SK-N-SH treated with all-trans-retinoic acid at 6 μM for 48 hours (cell line): ENCODE data around the gene SORCS1.

Experiments
- ATAC-seq: fragments of 200-7000 bp; cut with Tn5 transposase; 3 replicates; pipeline ENCODE4 v1.9.1; 2020; ENCODE audit warnings: mild to moderate bottlenecking, moderate library complexity
- ARNTL ChIP-seq: fragments of 450-650 bp; formaldehyde crosslinking; IDR thresholded peaks from 2 replicates; pipeline ENCODE4 v1.5.0; 2020; ENCODE audit warnings: low read depth, mild to moderate bottlenecking, moderate library complexity, borderline replicate concordance
- BACH2 ChIP-seq: fragments of 250-450 bp; sonication (Bioruptor Pico); IDR thresholded peaks from 2 replicates; pipeline ENCODE4 v1.9.0; 2021; ENCODE audit warnings: mild to moderate bottlenecking, borderline replicate concordance
- CSDC2 ChIP-seq: fragments of 250-450 bp; sonication (Bioruptor Pico); IDR thresholded peaks from 2 replicates; pipeline ENCODE4 v1.5.0; 2020; ENCODE audit warnings: mild to moderate bottlenecking, moderate library complexity
- CSRNP3 ChIP-seq: fragments of 250-450 bp; sonication (Bioruptor Pico); IDR thresholded peaks from 2 replicates; pipeline ENCODE4 v1.5.1; 2021; ENCODE audit warnings: mild to moderate bottlenecking, moderate library complexity
- ESRRG ChIP-seq: fragments of 250-450 bp; sonication (Bioruptor Pico); IDR thresholded peaks from 2 replicates; pipeline ENCODE4 v1.6.1; 2021; ENCODE audit warnings: mild to moderate bottlenecking
- GLIS3 ChIP-seq: fragments of 250-450 bp; sonication (Bioruptor Pico); IDR thresholded peaks from 2 replicates; pipeline ENCODE4 v1.5.0; 2020; ENCODE audit warnings: mild to moderate bottlenecking, moderate library complexity
- ISL1 ChIP-seq: fragments of 250-450 bp; sonication (Bioruptor Pico); IDR thresholded peaks from 2 replicates; pipeline ENCODE4 v2.1.2; 2022; ENCODE audit warnings: mild to moderate bottlenecking, moderate library complexity
- OSR1 ChIP-seq: fragments of 250-450 bp; sonication (Bioruptor Pico); IDR thresholded peaks from 2 replicates; pipeline ENCODE4 v1.8.0; 2022; ENCODE audit warnings: moderate library complexity, mild to moderate bottlenecking, inconsistent platforms
- PATZ1 ChIP-seq: fragments of 250-450 bp; sonication (Bioruptor Pico); IDR thresholded peaks from 2 replicates; pipeline ENCODE4 v1.8.0; 2020; ENCODE audit warnings: mild to moderate bottlenecking, moderate library complexity, borderline replicate concordance
- POU6F1 ChIP-seq: fragments of 250-450 bp; sonication (Bioruptor Pico); IDR thresholded peaks from 2 replicates; pipeline ENCODE4 v1.8.0; 2021; ENCODE audit warnings: low read depth, mild to moderate bottlenecking, moderate library complexity, borderline replicate concordance
- PPARA ChIP-seq: fragments of 250-450 bp; sonication (Bioruptor Pico); IDR thresholded peaks from 2 replicates; pipeline ENCODE4 v1.5.0; 2020; ENCODE audit warnings: mild to moderate bottlenecking, borderline replicate concordance
- RARB ChIP-seq: fragments of 250-450 bp; sonication (Bioruptor Pico); IDR thresholded peaks from 2 replicates; pipeline ENCODE4 v1.8.0; 2021; ENCODE audit warnings: mild to moderate bottlenecking, moderate library complexity
- SNAI2 ChIP-seq: fragments of 250-450 bp; sonication (Bioruptor Pico); IDR thresholded peaks from 2 replicates; pipeline ENCODE4 v1.5.0; 2020; ENCODE audit warnings: mild to moderate bottlenecking, moderate library complexity
- TCF4 ChIP-seq: fragments of 250-450 bp; sonication (Bioruptor Pico); IDR thresholded peaks from 2 replicates; pipeline ENCODE4 v1.8.0; 2021; ENCODE audit warnings: mild to moderate bottlenecking, moderate library complexity, borderline replicate concordance
- TOX ChIP-seq: fragments of 250-450 bp; sonication (Bioruptor Pico); IDR thresholded peaks from 2 replicates; pipeline ENCODE4 v1.8.0; 2021; ENCODE audit warnings: mild to moderate bottlenecking, moderate library complexity, borderline replicate concordance
- TSHZ2 ChIP-seq: fragments of 250-450 bp; sonication (Bioruptor Pico); IDR thresholded peaks from 2 replicates; pipeline ENCODE4 v1.5.0; 2020; ENCODE audit warnings: mild to moderate bottlenecking, moderate library complexity
- ZFP3 ChIP-seq: fragments of 250-450 bp; sonication (Bioruptor Pico); IDR thresholded peaks from 2 replicates; pipeline ENCODE4 v1.5.0; 2020; ENCODE audit warnings: mild to moderate bottlenecking, moderate library complexity
- ZFP30 ChIP-seq: fragments of 450-650 bp; formaldehyde crosslinking; IDR thresholded peaks from 2 replicates; pipeline ENCODE4 v1.5.0; 2022; ENCODE audit warnings: mild to moderate bottlenecking, moderate library complexity
- ZNF565 ChIP-seq: fragments of 450-650 bp; formaldehyde crosslinking; conservative IDR thresholded peaks from 2 replicates; pipeline ENCODE4 v1.5.0; 2020; ENCODE audit warnings: low read depth, mild to moderate bottlenecking, moderate library complexity
- ZNF70 ChIP-seq: fragments of 450-650 bp; formaldehyde crosslinking; IDR thresholded peaks from 2 replicates; pipeline ENCODE4 v1.5.0; 2020; ENCODE audit warnings: mild to moderate bottlenecking, moderate library complexity

The SORCS1 gene

GRCh38 chr10:106557951-106558733 is 606.4 kb downstream of the SORCS1 start:
- no peak for TF ChIP-seq ZFP30 (CRISPR knock-in tag)
- no peak for TF ChIP-seq OSR1 (CRISPR knock-in tag)
- TF ChIP-seq GLIS3 (CRISPR knock-in tag): no peak
- no peak for TF ChIP-seq POU6F1 (CRISPR knock-in tag)
- TF ChIP-seq SNAI2 (CRISPR knock-in tag): no peak
- no peak for TF ChIP-seq PATZ1
- TF ChIP-seq BACH2 (CRISPR knock-in tag): no peak
- no peak for TF ChIP-seq ZFP3
- no peak for TF ChIP-seq ISL1 (CRISPR knock-in tag)
- TF ChIP-seq TCF4 (CRISPR knock-in tag): no peak
- TF ChIP-seq, all 23 proteins: peak for 0
- ATAC-seq: no peak

GRCh38 chr10:106557053-106557452 is 607.5 kb downstream of the SORCS1 start:
- no peak for ATAC-seq
- peak; percentile 52; the same call in 1 of the 2 replicates for TF ChIP-seq ISL1 (CRISPR knock-in tag)
- TF ChIP-seq BACH2 (CRISPR knock-in tag): no peak

GRCh38 chr10:106555599-106555998 is 608.9 kb downstream of the SORCS1 start:
- ATAC-seq: no peak
- TF ChIP-seq ISL1 (CRISPR knock-in tag): no peak
- TF ChIP-seq GLIS3 (CRISPR knock-in tag): no peak
- TF ChIP-seq ZFP3: no peak
- no peak for TF ChIP-seq OSR1 (CRISPR knock-in tag)
- no peak for TF ChIP-seq SNAI2 (CRISPR knock-in tag)
- no peak for TF ChIP-seq PATZ1
- no peak for TF ChIP-seq CSDC2 (CRISPR knock-in tag)
- no peak for TF ChIP-seq ZFP30 (CRISPR knock-in tag)
- no peak for TF ChIP-seq ZNF565 (CRISPR knock-in tag)
- TF ChIP-seq ARNTL: no peak
- TF ChIP-seq RARB (CRISPR knock-in tag): no peak
- TF ChIP-seq ZNF70 (CRISPR knock-in tag): no peak
- no peak for TF ChIP-seq TOX (CRISPR knock-in tag)
- TF ChIP-seq CSRNP3 (CRISPR knock-in tag): no peak
- TF ChIP-seq ESRRG (CRISPR knock-in tag): no peak
- no peak for TF ChIP-seq TSHZ2 (CRISPR knock-in tag)
- TF ChIP-seq POU6F1 (CRISPR knock-in tag): no peak
- TF ChIP-seq PPARA (CRISPR knock-in tag): no peak
